ENCODE measurements around the gene ALDH1A2.
"Not testable (repeated sequence)": the region's sequence is repeated elsewhere in the genome, so short reads cannot be mapped to it uniquely, and the experiment has no call there.

DNA sequence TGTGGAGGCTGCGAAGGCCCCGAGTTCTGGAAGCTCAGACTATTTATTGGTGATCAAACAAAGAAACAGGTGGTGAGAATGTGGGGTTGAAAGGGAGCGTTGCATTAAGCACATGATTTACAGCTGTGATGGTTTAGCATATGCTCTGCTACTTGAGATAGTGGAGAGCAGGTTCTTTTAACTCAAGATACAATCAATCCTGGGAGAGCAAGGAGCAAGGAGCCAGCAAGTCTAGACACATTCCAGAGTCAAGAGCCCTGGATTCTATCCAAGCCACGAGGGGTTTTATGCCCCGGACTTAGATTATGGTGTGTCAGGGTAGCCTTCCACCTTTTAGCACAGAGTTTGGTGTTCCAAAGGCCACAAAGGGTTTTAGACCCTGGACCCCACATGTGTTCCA, 47.8 kb upstream of the ALDH1A2 start:
- TF ChIP-seq ZBTB1 (tag by site-specific recombination; IDR thresholded peaks at IDR 0.05); ZBTB21 (tag by site-specific recombination; IDR thresholded peaks at IDR 0.05); ZNF302 (tag by site-specific recombination; IDR thresholded peaks at IDR 0.05; ENCODE audit: low read depth); ZNF707 (tag by site-specific recombination; IDR thresholded peaks at IDR 0.05); ZNF391 (tag by site-specific recombination; IDR thresholded peaks at IDR 0.05; ENCODE audit: borderline replicate concordance, low read depth): not testable (repeated sequence)
- TF ChIP-seq, protein P1, sequence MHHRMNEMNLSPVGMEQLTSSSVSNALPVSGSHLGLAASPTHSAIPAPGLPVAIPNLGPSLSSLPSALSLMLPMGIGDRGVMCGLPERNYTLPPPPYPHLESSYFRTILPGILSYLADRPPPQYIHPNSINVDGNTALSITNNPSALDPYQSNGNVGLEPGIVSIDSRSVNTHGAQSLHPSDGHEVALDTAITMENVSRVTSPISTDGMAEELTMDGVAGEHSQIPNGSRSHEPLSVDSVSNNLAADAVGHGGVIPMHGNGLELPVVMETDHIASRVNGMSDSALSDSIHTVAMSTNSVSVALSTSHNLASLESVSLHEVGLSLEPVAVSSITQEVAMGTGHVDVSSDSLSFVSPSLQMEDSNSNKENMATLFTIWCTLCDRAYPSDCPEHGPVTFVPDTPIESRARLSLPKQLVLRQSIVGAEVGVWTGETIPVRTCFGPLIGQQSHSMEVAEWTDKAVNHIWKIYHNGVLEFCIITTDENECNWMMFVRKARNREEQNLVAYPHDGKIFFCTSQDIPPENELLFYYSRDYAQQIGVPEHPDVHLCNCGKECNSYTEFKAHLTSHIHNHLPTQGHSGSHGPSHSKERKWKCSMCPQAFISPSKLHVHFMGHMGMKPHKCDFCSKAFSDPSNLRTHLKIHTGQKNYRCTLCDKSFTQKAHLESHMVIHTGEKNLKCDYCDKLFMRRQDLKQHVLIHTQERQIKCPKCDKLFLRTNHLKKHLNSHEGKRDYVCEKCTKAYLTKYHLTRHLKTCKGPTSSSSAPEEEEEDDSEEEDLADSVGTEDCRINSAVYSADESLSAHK (tag by site-specific recombination; IDR thresholded peaks at IDR 0.05), result not testable (repeated sequence)
- TF ChIP-seq, protein P2, sequence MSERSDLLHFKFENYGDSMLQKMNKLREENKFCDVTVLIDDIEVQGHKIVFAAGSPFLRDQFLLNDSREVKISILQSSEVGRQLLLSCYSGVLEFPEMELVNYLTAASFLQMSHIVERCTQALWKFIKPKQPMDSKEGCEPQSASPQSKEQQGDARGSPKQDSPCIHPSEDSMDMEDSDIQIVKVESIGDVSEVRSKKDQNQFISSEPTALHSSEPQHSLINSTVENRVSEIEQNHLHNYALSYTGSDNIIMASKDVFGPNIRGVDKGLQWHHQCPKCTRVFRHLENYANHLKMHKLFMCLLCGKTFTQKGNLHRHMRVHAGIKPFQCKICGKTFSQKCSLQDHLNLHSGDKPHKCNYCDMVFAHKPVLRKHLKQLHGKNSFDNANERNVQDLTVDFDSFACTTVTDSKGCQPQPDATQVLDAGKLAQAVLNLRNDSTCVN (tag by site-specific recombination; optimal IDR thresholded peaks at IDR 0.05), result not testable (repeated sequence)
- TF ChIP-seq, protein P3, sequence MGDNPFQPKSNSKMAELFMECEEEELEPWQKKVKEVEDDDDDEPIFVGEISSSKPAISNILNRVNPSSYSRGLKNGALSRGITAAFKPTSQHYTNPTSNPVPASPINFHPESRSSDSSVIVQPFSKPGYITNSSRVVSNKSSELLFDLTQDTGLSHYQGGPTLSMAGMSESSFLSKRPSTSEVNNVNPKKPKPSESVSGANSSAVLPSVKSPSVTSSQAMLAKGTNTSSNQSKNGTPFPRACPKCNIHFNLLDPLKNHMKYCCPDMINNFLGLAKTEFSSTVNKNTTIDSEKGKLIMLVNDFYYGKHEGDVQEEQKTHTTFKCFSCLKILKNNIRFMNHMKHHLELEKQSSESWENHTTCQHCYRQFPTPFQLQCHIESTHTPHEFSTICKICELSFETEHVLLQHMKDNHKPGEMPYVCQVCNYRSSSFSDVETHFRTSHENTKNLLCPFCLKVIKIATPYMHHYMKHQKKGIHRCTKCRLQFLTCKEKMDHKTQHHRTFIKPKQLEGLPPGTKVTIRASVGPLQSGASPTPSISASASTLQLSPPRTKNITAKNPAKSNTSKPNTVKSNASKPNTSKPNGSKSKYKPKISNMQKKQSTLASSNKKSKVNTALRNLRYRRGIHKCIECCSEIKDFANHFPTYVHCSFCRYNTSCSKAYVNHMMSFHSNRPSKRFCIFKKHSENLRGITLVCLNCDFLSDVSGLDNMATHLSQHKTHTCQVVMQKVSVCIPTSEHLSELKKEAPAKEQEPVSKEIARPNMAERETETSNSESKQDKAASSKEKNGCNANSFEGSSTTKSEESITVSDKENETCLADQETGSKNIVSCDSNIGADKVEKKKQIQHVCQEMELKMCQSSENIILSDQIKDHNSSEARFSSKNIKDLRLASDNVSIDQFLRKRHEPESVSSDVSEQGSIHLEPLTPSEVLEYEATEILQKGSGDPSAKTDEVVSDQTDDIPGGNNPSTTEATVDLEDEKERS (tag by site-specific recombination; IDR thresholded peaks at IDR 0.05), result not testable (repeated sequence)
- TF ChIP-seq, protein P4, sequence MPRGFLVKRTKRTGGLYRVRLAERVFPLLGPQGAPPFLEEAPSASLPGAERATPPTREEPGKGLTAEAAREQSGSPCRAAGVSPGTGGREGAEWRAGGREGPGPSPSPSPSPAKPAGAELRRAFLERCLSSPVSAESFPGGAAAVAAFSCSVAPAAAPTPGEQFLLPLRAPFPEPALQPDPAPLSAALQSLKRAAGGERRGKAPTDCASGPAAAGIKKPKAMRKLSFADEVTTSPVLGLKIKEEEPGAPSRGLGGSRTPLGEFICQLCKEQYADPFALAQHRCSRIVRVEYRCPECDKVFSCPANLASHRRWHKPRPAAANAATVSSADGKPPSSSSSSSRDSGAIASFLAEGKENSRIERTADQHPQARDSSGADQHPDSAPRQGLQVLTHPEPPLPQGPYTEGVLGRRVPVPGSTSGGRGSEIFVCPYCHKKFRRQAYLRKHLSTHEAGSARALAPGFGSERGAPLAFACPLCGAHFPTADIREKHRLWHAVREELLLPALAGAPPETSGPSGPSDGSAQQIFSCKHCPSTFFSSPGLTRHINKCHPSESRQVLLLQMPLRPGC (tag by site-specific recombination; IDR thresholded peaks at IDR 0.05), result not testable (repeated sequence)
- TF ChIP-seq, protein P5, sequence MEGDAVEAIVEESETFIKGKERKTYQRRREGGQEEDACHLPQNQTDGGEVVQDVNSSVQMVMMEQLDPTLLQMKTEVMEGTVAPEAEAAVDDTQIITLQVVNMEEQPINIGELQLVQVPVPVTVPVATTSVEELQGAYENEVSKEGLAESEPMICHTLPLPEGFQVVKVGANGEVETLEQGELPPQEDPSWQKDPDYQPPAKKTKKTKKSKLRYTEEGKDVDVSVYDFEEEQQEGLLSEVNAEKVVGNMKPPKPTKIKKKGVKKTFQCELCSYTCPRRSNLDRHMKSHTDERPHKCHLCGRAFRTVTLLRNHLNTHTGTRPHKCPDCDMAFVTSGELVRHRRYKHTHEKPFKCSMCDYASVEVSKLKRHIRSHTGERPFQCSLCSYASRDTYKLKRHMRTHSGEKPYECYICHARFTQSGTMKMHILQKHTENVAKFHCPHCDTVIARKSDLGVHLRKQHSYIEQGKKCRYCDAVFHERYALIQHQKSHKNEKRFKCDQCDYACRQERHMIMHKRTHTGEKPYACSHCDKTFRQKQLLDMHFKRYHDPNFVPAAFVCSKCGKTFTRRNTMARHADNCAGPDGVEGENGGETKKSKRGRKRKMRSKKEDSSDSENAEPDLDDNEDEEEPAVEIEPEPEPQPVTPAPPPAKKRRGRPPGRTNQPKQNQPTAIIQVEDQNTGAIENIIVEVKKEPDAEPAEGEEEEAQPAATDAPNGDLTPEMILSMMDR (tag by site-specific recombination; IDR thresholded peaks at IDR 0.05), result not testable (repeated sequence)
- TF ChIP-seq, protein P6, sequence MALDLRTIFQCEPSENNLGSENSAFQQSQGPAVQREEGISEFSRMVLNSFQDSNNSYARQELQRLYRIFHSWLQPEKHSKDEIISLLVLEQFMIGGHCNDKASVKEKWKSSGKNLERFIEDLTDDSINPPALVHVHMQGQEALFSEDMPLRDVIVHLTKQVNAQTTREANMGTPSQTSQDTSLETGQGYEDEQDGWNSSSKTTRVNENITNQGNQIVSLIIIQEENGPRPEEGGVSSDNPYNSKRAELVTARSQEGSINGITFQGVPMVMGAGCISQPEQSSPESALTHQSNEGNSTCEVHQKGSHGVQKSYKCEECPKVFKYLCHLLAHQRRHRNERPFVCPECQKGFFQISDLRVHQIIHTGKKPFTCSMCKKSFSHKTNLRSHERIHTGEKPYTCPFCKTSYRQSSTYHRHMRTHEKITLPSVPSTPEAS (tag by site-specific recombination; IDR thresholded peaks at IDR 0.05), result not testable (repeated sequence)
